Esophagus (tissue), 2 donors: Measurements from ENCODE around the gene ING3. TPM values are rescaled to one million over a fixed set of nuclear protein-coding genes. Genes with fewer than 3 reads are reported as not detected.

Experiments used
- H3K27ac ChIP-seq, 2 donors: one replicate each; pipeline ENCODE4 v1.5.1; 2013; ENCODE audit warnings: low read depth in 2 of 2, mild to moderate bottlenecking in 2 of 2, inconsistent platforms in 1 of 2, low read length in 1 of 2, moderate library complexity in 1 of 2
- H3K27me3 ChIP-seq, 2 donors: one replicate each; pipeline ENCODE4 v1.6.1; 2013; ENCODE audit warnings: low read length in 2 of 2, control low read depth in 1 of 2, mild to moderate bottlenecking in 1 of 2; ENCODE audit not compliant: insufficient read depth in 2 of 2, control insufficient read depth in 1 of 2
- H3K36me3 ChIP-seq, 2 donors: one replicate each; pipeline ENCODE4 v1.6.1; 2013; ENCODE audit warnings: low read length in 1 of 2; ENCODE audit not compliant: control insufficient read depth in 2 of 2, insufficient read depth in 2 of 2
- H3K4me1 ChIP-seq, 2 donors: one replicate each; pipeline ENCODE4 v1.6.1; 2013; ENCODE audit warnings: low read length in 1 of 2; ENCODE audit not compliant: control insufficient read depth in 2 of 2, insufficient read depth in 2 of 2
- H3K4me3 ChIP-seq, 2 donors: one replicate each; pipeline ENCODE4 v1.5.1; 2013; ENCODE audit warnings: low read length in 2 of 2, mild to moderate bottlenecking in 2 of 2, low read depth in 1 of 2, moderate library complexity in 1 of 2
- H3K9me3 ChIP-seq, 2 donors: one replicate each; pipeline ENCODE4 v1.6.1; 2013; ENCODE audit warnings: mild to moderate bottlenecking in 2 of 2, low read depth in 1 of 2, low read length in 1 of 2, moderate library complexity in 1 of 2; ENCODE audit not compliant: control insufficient read depth in 2 of 2, insufficient read depth in 1 of 2
- WGBS, 2 donors: extraction: QIAGEN DNeasy Blood & Tissue Kit; methylation state at CpG; one replicate each; pipeline ENCODE4 v1.1.7; 2013; 5-methylcytosine and 5-hydroxymethylcytosine counted together
- polyA plus RNA-seq, 2 donors: library from polyadenylated mRNA; stranded (reverse); fragments of 200-250 nt; gene quantifications; one replicate each; pipeline ENCODE4 v1.2.3, GENCODE V29; 2013
- donor health status: healthy with polysubstance abuse.
- donor health status: Bipolar disorder and iron deficiency.

The ING3 gene
- polyA plus RNA-seq, 2 donors: 5.6 to 8.3 TPM

GRCh38 chr7:121006711-121007315 lies 56.2 kb downstream of the ING3 start:
- H3K27ac ChIP-seq: no peak overlapping the region
- H3K4me3 ChIP-seq: no peak overlapping the region
- H3K27me3 ChIP-seq: peaks cover 0 to 4% of the 10 kb centered on the region in 2 donors
- no peaks in the 10 kb centered on the region for H3K4me1 ChIP-seq
- WGBS, 2 donors: 75% methylated on average over 6 of the region's 6 CpGs
- no peaks in the 10 kb centered on the region for H3K9me3 ChIP-seq
- H3K36me3 ChIP-seq: no peaks in the 10 kb centered on the region

- H3K9me3 ChIP-seq: no peaks in the 10 kb centered on the region
- peaks cover 0 to under 1% of the 10 kb centered on the region in 2 donors for H3K27me3 ChIP-seq
- no peak overlapping the region for H3K27ac ChIP-seq
- no peaks in the 10 kb centered on the region for H3K4me1 ChIP-seq
- WGBS, 2 donors: 59 to 68% methylated on average over 2 of the region's 2 CpGs
- no peak overlapping the region for H3K4me3 ChIP-seq
- H3K36me3 ChIP-seq: no peaks in the 10 kb centered on the region
Measured at GRCh38 chr7:121008816-121009215, 58.2 kb downstream of the ING3 start.

GRCh38 chr7:121011401-121011800 lies 60.8 kb downstream of the ING3 start:
- no peak overlapping the region for H3K4me3 ChIP-seq
- 89 to 92% methylated on average over 1 of the region's 1 CpG for WGBS, 2 donors
- H3K4me1 ChIP-seq: no peaks in the 10 kb centered on the region
- no peak overlapping the region for H3K27ac ChIP-seq
- no peaks in the 10 kb centered on the region for H3K36me3 ChIP-seq
- H3K9me3 ChIP-seq: no peaks in the 10 kb centered on the region
- H3K27me3 ChIP-seq: no peaks in the 10 kb centered on the region

GRCh38 chr7:121012170-121012874 lies 61.7 kb downstream of the ING3 start:
- no peaks in the 10 kb centered on the region for H3K9me3 ChIP-seq
- H3K4me3 ChIP-seq: no peak overlapping the region
- H3K36me3 ChIP-seq: no peaks in the 10 kb centered on the region
- 83 to 88% methylated on average over 6 of the region's 6 CpGs for WGBS, 2 donors
- H3K4me1 ChIP-seq: no peaks in the 10 kb centered on the region
- H3K27ac ChIP-seq: no peak overlapping the region
- H3K27me3 ChIP-seq: no peaks in the 10 kb centered on the region

GRCh38 chr7:121012919-121013318 lies 62.3 kb downstream of the ING3 start:
- Histone ChIP-seq H3K4me3 (no peak overlapping the region), H3K27me3 (no peaks in the 10 kb centered on the region), H3K27ac (no peak overlapping the region), H3K36me3 (no peaks in the 10 kb centered on the region), H3K4me1 (no peaks in the 10 kb centered on the region), H3K9me3 (no peaks in the 10 kb centered on the region)
- WGBS, 2 donors: 36 to 54% methylated on average over 2 of the region's 2 CpGs

- no peak overlapping the region for H3K4me3 ChIP-seq
- WGBS, 2 donors: 89 to 93% methylated on average over 4 of the region's 4 CpGs
- H3K36me3 ChIP-seq: no peaks in the 10 kb centered on the region
- no peaks in the 10 kb centered on the region for H3K4me1 ChIP-seq
- H3K27ac ChIP-seq: no peak overlapping the region
- H3K9me3 ChIP-seq: no peaks in the 10 kb centered on the region
- no peaks in the 10 kb centered on the region for H3K27me3 ChIP-seq
Measured at GRCh38 chr7:121015560-121015959, 65.0 kb downstream of the ING3 start.

- no peak overlapping the region for H3K4me3 ChIP-seq
- no peaks in the 10 kb centered on the region for H3K4me1 ChIP-seq
- H3K36me3 ChIP-seq: no peaks in the 10 kb centered on the region
- no peaks in the 10 kb centered on the region for H3K27me3 ChIP-seq
- H3K27ac ChIP-seq: no peak overlapping the region
- 56 to 77% methylated on average over 2 of the region's 2 CpGs for WGBS, 2 donors
- H3K9me3 ChIP-seq: no peaks in the 10 kb centered on the region
Measured at GRCh38 chr7:121016966-121017365, 66.4 kb downstream of the ING3 start.

GRCh38 chr7:121017586-121017985 lies 67.0 kb downstream of the ING3 start:
- no peaks in the 10 kb centered on the region for H3K36me3 ChIP-seq
- H3K27ac ChIP-seq: no peak overlapping the region
- WGBS, 2 donors: 81 to 90% methylated on average over 1 of the region's 1 CpG

GRCh38 chr7:121019018-121019417 lies 68.4 kb downstream of the ING3 start:
- H3K9me3 ChIP-seq: no peaks in the 10 kb centered on the region
- H3K27ac ChIP-seq: no peak overlapping the region
- WGBS, 2 donors: 72% methylated on average over 2 of the region's 2 CpGs
- no peaks in the 10 kb centered on the region for H3K4me1 ChIP-seq
- H3K4me3 ChIP-seq: no peak overlapping the region
- no peaks in the 10 kb centered on the region for H3K36me3 ChIP-seq
- H3K27me3 ChIP-seq: no peaks in the 10 kb centered on the region

More at GRCh38 chr7:121017586-121017985, 67.0 kb downstream of the ING3 start:
- Histone ChIP-seq H3K4me3 (no peak overlapping the region), H3K9me3 (no peaks in the 10 kb centered on the region), H3K27me3 (no peaks in the 10 kb centered on the region), H3K4me1 (no peaks in the 10 kb centered on the region)
